WTC11 (cell line): Measurements from ENCODE around the gene SKA2. TPM values are rescaled to one million over a fixed set of nuclear protein-coding genes. Genes with fewer than 3 reads are reported as not detected.
"Not testable (repeated sequence)": the region's sequence is repeated elsewhere in the genome, so short reads cannot be mapped to it uniquely, and the experiment has no call there.

Experiments used
- ATAC-seq: fragments of 200-7000 bp; cut with Tn5 transposase; 2 replicates; pipeline ENCODE4 v1.10.0; 2021; ENCODE audit warnings: mild to moderate bottlenecking, moderate library complexity
- CTCF ChIA-PET: fragments of 300-600 bp; sonication (Branson Sonifier 250); formaldehyde crosslinking; loops from one replicate; lab custom pipeline; 2021; ENCODE audit warnings: antibody characterized with exemption; lab: Charles Lee
- POLR2A ChIA-PET: fragments of 350-600 bp; sonication (Branson Sonifier 250); formaldehyde crosslinking; loops from one replicate; lab custom pipeline; 2021; ENCODE audit warnings: antibody characterized with exemption; lab: Charles Lee
- DNase-seq: peaks from one replicate; pipeline ENCODE4 v3.0.0; 2021; ENCODE audit warnings: low spot score
- H3K27ac Mint-ChIP-seq: 2 replicates; pipeline ENCODE4 v1.8.0; 2021; ENCODE audit warnings: mixed read lengths
- H3K27me3 Mint-ChIP-seq: 2 replicates; pipeline ENCODE4 v1.8.0; 2021; ENCODE audit warnings: low read depth, mild to moderate bottlenecking, moderate library complexity, mixed read lengths
- H3K36me3 Mint-ChIP-seq: 2 replicates; pipeline ENCODE4 v1.8.0; 2021; ENCODE audit warnings: mixed read lengths
- H3K4me1 Mint-ChIP-seq: 2 replicates; pipeline ENCODE4 v1.8.0; 2022; ENCODE audit warnings: mixed read lengths
- H3K4me3 Mint-ChIP-seq: 2 replicates; pipeline ENCODE4 v1.8.0; 2021; ENCODE audit warnings: mild to moderate bottlenecking, moderate library complexity, mixed read lengths
- H3K9me3 Mint-ChIP-seq: 2 replicates; pipeline ENCODE4 v1.8.0; 2021; ENCODE audit warnings: mixed read lengths
- ARID4B ChIP-seq: sonication (generic); formaldehyde crosslinking; IDR thresholded peaks from 2 replicates; pipeline ENCODE4 v1.8.0; 2023; ENCODE audit warnings: missing genetic modification reagents, mild to moderate bottlenecking, borderline replicate concordance
- ATF3 ChIP-seq: sonication (generic); formaldehyde crosslinking; conservative IDR thresholded peaks from 2 replicates; pipeline ENCODE4 v1.8.1; 2022; ENCODE audit warnings: mild to moderate bottlenecking, missing genetic modification reagents
- E2F4 ChIP-seq: sonication (generic); formaldehyde crosslinking; IDR thresholded peaks from 2 replicates; pipeline ENCODE4 v1.8.1; 2022; ENCODE audit warnings: low read depth, mild to moderate bottlenecking, moderate library complexity, missing genetic modification reagents, borderline replicate concordance
- ETV6 ChIP-seq: sonication (generic); formaldehyde crosslinking; IDR thresholded peaks from 2 replicates; pipeline ENCODE4 v1.8.1; 2022; ENCODE audit warnings: mild to moderate bottlenecking, missing genetic modification reagents
- FOXK1 ChIP-seq: sonication (generic); formaldehyde crosslinking; IDR thresholded peaks from 2 replicates; pipeline ENCODE4 v1.8.0; 2022; ENCODE audit warnings: mild to moderate bottlenecking, moderate library complexity, missing genetic modification reagents
- GTF2I ChIP-seq: fragments of 250-450 bp; sonication (Bioruptor Pico); conservative IDR thresholded peaks from 2 replicates; pipeline ENCODE4 v1.4.0; 2021; ENCODE audit warnings: mild to moderate bottlenecking
- HMGXB4 ChIP-seq: sonication (generic); formaldehyde crosslinking; IDR thresholded peaks from 2 replicates; pipeline ENCODE4 v1.8.1; 2023; ENCODE audit warnings: mild to moderate bottlenecking, moderate library complexity, missing genetic modification reagents
- MXD4 ChIP-seq: fragments of 250-450 bp; sonication (Bioruptor Pico); IDR thresholded peaks from 2 replicates; pipeline ENCODE4 v1.8.0; 2021; ENCODE audit warnings: mild to moderate bottlenecking, moderate library complexity, borderline replicate concordance
- NR1H2 ChIP-seq: sonication (generic); formaldehyde crosslinking; IDR thresholded peaks from 2 replicates; pipeline ENCODE4 v1.9.0; 2021; ENCODE audit warnings: mild to moderate bottlenecking, moderate library complexity, missing genetic modification reagents
- NR2C2 ChIP-seq: sonication (generic); formaldehyde crosslinking; IDR thresholded peaks from 2 replicates; pipeline ENCODE4 v1.8.0; 2022; ENCODE audit warnings: mild to moderate bottlenecking, missing genetic modification reagents
- PREB ChIP-seq: sonication (generic); formaldehyde crosslinking; IDR thresholded peaks from 2 replicates; pipeline ENCODE4 v1.8.1; 2022; ENCODE audit warnings: mild to moderate bottlenecking, missing genetic modification reagents, moderate library complexity, borderline replicate concordance
- TEAD4 ChIP-seq: sonication (generic); formaldehyde crosslinking; IDR thresholded peaks from 2 replicates; pipeline ENCODE4 v1.8.0; 2022; ENCODE audit warnings: mild to moderate bottlenecking, missing genetic modification reagents
- USF2 ChIP-seq: sonication (generic); formaldehyde crosslinking; IDR thresholded peaks from 2 replicates; pipeline ENCODE4 v1.8.1; 2023; ENCODE audit warnings: mild to moderate bottlenecking, missing genetic modification reagents, moderate library complexity
- ZBTB21 ChIP-seq: sonication (generic); formaldehyde crosslinking; IDR thresholded peaks from 2 replicates; pipeline ENCODE4 v1.8.1; 2023; ENCODE audit warnings: mild to moderate bottlenecking, missing genetic modification reagents, borderline replicate concordance
- ZMAT4 ChIP-seq: fragments of 250-450 bp; sonication (Bioruptor Pico); IDR thresholded peaks from 2 replicates; pipeline ENCODE4 v1.9.0; 2021; ENCODE audit warnings: mild to moderate bottlenecking
- ZNF219 ChIP-seq: sonication (generic); formaldehyde crosslinking; IDR thresholded peaks from 2 replicates; pipeline ENCODE4 v1.8.0; 2023; ENCODE audit warnings: missing genetic modification reagents, mild to moderate bottlenecking, borderline replicate concordance
- ZNF232 ChIP-seq: sonication (generic); formaldehyde crosslinking; IDR thresholded peaks from 2 replicates; pipeline ENCODE4 v1.8.0; 2022; ENCODE audit warnings: mild to moderate bottlenecking, missing genetic modification reagents
- ZNF281 ChIP-seq: sonication (generic); formaldehyde crosslinking; IDR thresholded peaks from 2 replicates; pipeline ENCODE4 v1.8.0; 2023; ENCODE audit warnings: mild to moderate bottlenecking, missing genetic modification reagents
- ZNF423 ChIP-seq: fragments of 250-450 bp; sonication (Bioruptor Pico); IDR thresholded peaks from 2 replicates; pipeline ENCODE4 v2.1.2; 2022; ENCODE audit warnings: mild to moderate bottlenecking, moderate library complexity
- total RNA-seq: library from RNA; stranded (reverse); gene quantifications from 3 replicates; pipeline ENCODE4 v1.2.3, GENCODE V29; 2021

Gene SKA2
- total RNA-seq, 1 experiment from 2014 or later = 80.0 TPM

- no peak for TF ChIP-seq ZNF281 (CRISPR knock-in tag)
- TF ChIP-seq ZNF232 (CRISPR knock-in tag) = no peak
- no peak for TF ChIP-seq ATF3 (CRISPR knock-in tag)
- no peak for TF ChIP-seq NR1H2 (CRISPR knock-in tag)
- no peak for TF ChIP-seq FOXK1
- no peak for TF ChIP-seq ZMAT4 (CRISPR knock-in tag)
- TF ChIP-seq ZBTB21 (CRISPR knock-in tag) = no peak
- TF ChIP-seq ZNF423 = no peak
Observed at GRCh38 chr17:59139939-59140338, 15.0 kb downstream of the SKA2 start (continued).

- POLR2A ChIA-PET, CTCF ChIA-PET, H3K4me1 Mint-ChIP-seq, H3K27ac Mint-ChIP-seq, H3K27me3 Mint-ChIP-seq, DNase-seq, ATAC-seq, H3K4me3 Mint-ChIP-seq, H3K9me3 Mint-ChIP-seq, H3K36me3 Mint-ChIP-seq: not testable (repeated sequence)
Observed at GRCh38 chr17:59138339-59138738, 16.6 kb downstream of the SKA2 start.

- no peak overlapping the region for H3K27ac Mint-ChIP-seq
- ATAC-seq (no peak), DNase-seq (no peak)
- CTCF ChIA-PET = no interaction called here
- POLR2A ChIA-PET = interaction anchor here (0.6 kb wide), 1 partner anchor 1011 kb away, joined by 5 read pairs; no protein-coding TSS in a partner anchor
- no peak overlapping the region for H3K4me3 Mint-ChIP-seq
- H3K27me3 Mint-ChIP-seq = no peaks in the 10 kb centered on the region
- no peaks in the 10 kb centered on the region for H3K9me3 Mint-ChIP-seq
- H3K36me3 Mint-ChIP-seq = peaks cover 26% of the 10 kb centered on the region
- no peaks in the 10 kb centered on the region for H3K4me1 Mint-ChIP-seq
- TF ChIP-seq NR2C2 = no peak
- TF ChIP-seq ETV6 (CRISPR knock-in tag) = no peak
- no peak for TF ChIP-seq ARID4B
- TF ChIP-seq MXD4 (CRISPR knock-in tag) = no peak
- TF ChIP-seq PREB = no peak
- no peak for TF ChIP-seq ZNF219
- no peak for TF ChIP-seq HMGXB4 (CRISPR knock-in tag)
- TF ChIP-seq TEAD4 (CRISPR knock-in tag) = no peak
- TF ChIP-seq USF2 = no peak
- TF ChIP-seq GTF2I (CRISPR knock-in tag) = no peak
- TF ChIP-seq E2F4 (CRISPR knock-in tag) = no peak
Observed at GRCh38 chr17:59131131-59131530, 23.9 kb downstream of the SKA2 start.
